ENCODE results near the gene ZNRF3. TPM values are rescaled to one million over a fixed set of nuclear protein-coding genes. Genes with fewer than 3 reads are reported as not detected.
"Not testable (repeated sequence)": the region's sequence is repeated elsewhere in the genome, so short reads cannot be mapped to it uniquely, and the experiment has no call there.

The ZNRF3 gene
- total and polyA plus RNA-seq, 7 donors = 2.2 to 8.5 (median 4.9) TPM

- ATAC-seq (no peak), DNase-seq (no peak)
- TF ChIP-seq CTCF (IDR thresholded peaks at IDR 0.05) = no peak
- no peak overlapping the region for H3K4me3 ChIP-seq
- peaks cover 10% of the 10 kb centered on the region for H3K9me3 ChIP-seq
- no peak overlapping the region for H3K27ac ChIP-seq
- H3K27me3 ChIP-seq (ENCODE audit: insufficient read depth in 3 of 3, low read length in 2 of 3) = no peaks in the 10 kb centered on the region
- 48 to 60% (median 48%) methylated on average over 7 of the region's 7 CpGs for WGBS, 3 donors
- intact Hi-C loops (cut with DNase I) = no loop called here
- H3K36me3 ChIP-seq (ENCODE audit: insufficient read depth in 1 of 2, low read depth in 1 of 2) = no peaks in the 10 kb centered on the region
- H3K4me1 ChIP-seq = peaks cover 14% of the 10 kb centered on the region
Measured at GRCh38 chr22:28942801-28943500, 59.6 kb downstream of the ZNRF3 start.

DNA sequence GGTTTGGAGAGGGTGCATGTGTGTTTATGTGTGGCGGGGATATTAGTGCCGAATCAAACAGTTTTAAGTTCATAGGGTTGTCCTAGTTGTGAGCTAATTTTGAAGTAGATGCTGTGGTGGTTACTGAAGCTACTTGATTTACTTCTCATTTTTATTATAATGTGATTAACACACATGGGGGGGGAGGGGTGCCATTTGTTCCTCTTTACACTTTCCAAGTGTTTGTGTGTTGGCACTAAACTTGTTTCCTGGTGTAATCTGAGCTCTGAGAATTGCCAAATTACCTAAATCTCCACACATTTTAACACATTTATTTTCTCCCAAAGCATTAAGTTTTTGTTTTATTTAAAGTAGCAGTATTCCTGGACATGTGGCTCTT is 60.1 kb downstream of the ZNRF3 start:
- H3K36me3 ChIP-seq (ENCODE audit: insufficient read depth in 1 of 2, low read depth in 1 of 2) = no peaks in the 10 kb centered on the region
- DNase-seq = no peak
- WGBS, 3 donors = 63 to 71% (median 66%) methylated on average over 2 of the region's 2 CpGs
- H3K4me1 ChIP-seq = peaks cover 14% of the 10 kb centered on the region
- no peak for TF ChIP-seq CTCF (IDR thresholded peaks at IDR 0.05)
- H3K9me3 ChIP-seq = peaks cover 10% of the 10 kb centered on the region
- no peak overlapping the region for H3K27ac ChIP-seq
- H3K27me3 ChIP-seq (ENCODE audit: insufficient read depth in 3 of 3, low read length in 2 of 3) = no peaks in the 10 kb centered on the region
- H3K4me3 ChIP-seq = no peak overlapping the region
- intact Hi-C loops (cut with DNase I) = no loop called here
- no peak for ATAC-seq

DNA sequence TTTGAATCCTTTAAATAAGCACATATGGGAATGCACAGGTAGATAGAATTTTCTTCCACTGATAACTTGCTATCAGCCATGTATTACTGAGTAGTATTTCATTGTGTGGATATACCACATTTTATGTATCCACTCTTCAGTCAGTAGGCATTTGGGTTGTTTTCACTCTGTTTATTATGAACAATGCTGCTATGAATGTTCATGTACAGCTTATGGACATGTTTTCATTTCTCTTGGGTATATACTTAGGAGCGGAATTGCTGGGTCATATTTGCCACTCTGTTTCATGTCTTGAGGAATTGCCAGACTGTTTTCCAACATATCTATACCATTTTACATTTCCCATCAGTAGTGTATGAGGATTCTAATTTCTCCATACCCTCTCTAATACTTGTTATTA is 63.8 kb downstream of the ZNRF3 start:
- no peak for DNase-seq
- intact Hi-C loops (cut with DNase I) = no loop called here
- H3K27ac ChIP-seq = no peak overlapping the region
- ATAC-seq = no peak
- 96 to 100% (median 99%) methylated on average over 1 of the region's 1 CpG for WGBS, 3 donors
- peaks cover 38% of the 10 kb centered on the region for H3K4me1 ChIP-seq
- no peaks in the 10 kb centered on the region for H3K27me3 ChIP-seq (ENCODE audit: insufficient read depth in 3 of 3, low read length in 2 of 3)
- peaks cover 10% of the 10 kb centered on the region for H3K9me3 ChIP-seq
- no peaks in the 10 kb centered on the region for H3K36me3 ChIP-seq (ENCODE audit: insufficient read depth in 1 of 2, low read depth in 1 of 2)
- no peak for TF ChIP-seq CTCF (IDR thresholded peaks at IDR 0.05)
- H3K4me3 ChIP-seq = no peak overlapping the region

GRCh38 chr22:28948424-28948823 is 65.1 kb downstream of the ZNRF3 start:
- WGBS, 3 donors = 88 to 98% (median 96%) methylated on average over 1 of the region's 1 CpG
- Histone ChIP-seq H3K4me3 (no peak overlapping the region), H3K9me3 (peaks cover 10% of the 10 kb centered on the region), H3K27ac (no peak overlapping the region), H3K4me1 (peaks cover 44% of the 10 kb centered on the region), H3K27me3 (ENCODE audit: insufficient read depth in 3 of 3, low read length in 2 of 3) (no peaks in the 10 kb centered on the region), H3K36me3 (ENCODE audit: insufficient read depth in 1 of 2, low read depth in 1 of 2) (no peaks in the 10 kb centered on the region)
- no peak for TF ChIP-seq CTCF (IDR thresholded peaks at IDR 0.05)
- ATAC-seq (no peak), DNase-seq (no peak)
- intact Hi-C loops (cut with DNase I) = no loop called here

DNA sequence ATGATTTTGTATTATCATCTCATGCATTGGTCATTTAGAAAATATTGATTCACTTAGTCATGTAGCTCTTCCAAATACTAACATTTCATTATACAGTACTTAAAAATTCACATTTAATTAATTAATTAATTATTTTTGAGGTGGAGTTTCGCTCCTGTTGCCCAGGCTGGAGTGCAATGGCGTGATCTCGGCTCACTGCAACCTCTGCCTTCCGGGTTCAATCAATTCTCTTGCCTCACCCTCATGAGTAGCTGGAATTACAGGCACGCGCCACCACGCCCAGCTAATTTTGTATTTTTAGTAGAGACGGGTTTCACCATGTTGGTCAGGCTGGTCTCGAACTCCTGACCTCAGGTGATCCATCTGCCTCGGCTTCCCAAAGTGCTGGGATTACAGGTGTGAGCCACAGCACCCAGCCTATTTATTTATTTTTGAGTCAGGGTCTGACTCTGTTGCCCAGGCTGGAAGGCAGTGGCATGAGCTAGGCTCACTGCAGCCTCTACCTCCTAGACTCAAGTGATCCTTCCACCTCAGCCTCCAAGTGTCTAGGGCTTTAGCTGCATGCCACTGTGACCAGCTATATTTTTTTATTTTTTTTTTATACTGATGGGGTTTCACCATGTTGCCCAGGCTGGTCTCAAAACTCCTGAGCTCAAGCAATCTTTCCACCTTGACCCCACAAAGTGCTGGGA is 65.6 kb downstream of the ZNRF3 start:
- H3K36me3 ChIP-seq (ENCODE audit: insufficient read depth in 1 of 2, low read depth in 1 of 2); H3K27ac ChIP-seq; H3K9me3 ChIP-seq; DNase-seq; ATAC-seq; H3K27me3 ChIP-seq (ENCODE audit: insufficient read depth in 3 of 3, low read length in 2 of 3); H3K4me3 ChIP-seq; intact Hi-C loops (cut with DNase I): not testable (repeated sequence)
- H3K4me1 ChIP-seq = peaks cover 47% of the 10 kb centered on the region
- WGBS, 3 donors = 96 to 99% (median 98%) methylated on average over 10 of the region's 10 CpGs
